K562 (cell line): ENCODE results near the gene TMEM61.

Experiments
- CBX3 ChIP-seq, 2 experiments: IDR thresholded peaks; 1 replicate in 1 of 2; 2 replicates in 1 of 2; pipeline ENCODE4 v1.6.1; 2012; ENCODE audit warnings: inconsistent platforms in 2 of 2, low read length in 2 of 2, borderline replicate concordance in 1 of 2, control low read depth in 1 of 2
- HDAC2 ChIP-seq: fragments of 450-650 bp; IDR thresholded peaks from 2 replicates; pipeline ENCODE4 v1.6.1; 2016; ENCODE audit warnings: mild to moderate bottlenecking
- PCBP1 ChIP-seq: fragments of 200-400 bp; formaldehyde crosslinking; IDR thresholded peaks from 2 replicates; pipeline ENCODE4 v1.6.1; 2018; ENCODE audit warnings: mild to moderate bottlenecking, low read depth, low read length; ENCODE audit not compliant: poor library complexity, severe bottlenecking
- POLR2A ChIP-seq: fragments of 450-650 bp; conservative IDR thresholded peaks from 2 replicates; pipeline ENCODE4 v1.6.1; 2016
- ZFP36 ChIP-seq: fragments of 150-350 bp; IDR thresholded peaks from 2 replicates; pipeline ENCODE4 v1.6.1; 2018; ENCODE audit warnings: low read length, low read depth; ENCODE audit not compliant: partially characterized antibody
- ZNF3 ChIP-seq: fragments of 250-450 bp; sonication (Bioruptor Pico); IDR thresholded peaks from 2 replicates; pipeline ENCODE4 v1.5.0; 2021; ENCODE audit warnings: mild to moderate bottlenecking, moderate library complexity
- ZNF780A ChIP-seq: fragments of 250-450 bp; sonication (Bioruptor Pico); IDR thresholded peaks from 2 replicates; pipeline ENCODE4 v1.5.0; 2021; ENCODE audit warnings: mild to moderate bottlenecking
- ZNF830 ChIP-seq: fragments of 250-450 bp; sonication (Bioruptor Pico); IDR thresholded peaks from 2 replicates; pipeline ENCODE4 v1.5.0; 2021; ENCODE audit warnings: mild to moderate bottlenecking
- TF ChIP-seq, protein P1 (sequence below), 2 experiments: fragments of 450-650 bp in 1 of 2; IDR thresholded peaks; 2 replicates each; pipeline ENCODE4 v1.6.1; 2011 to 2017; ENCODE audit warnings: low read depth in 2 of 2, antibody characterized with exemption in 1 of 2, borderline replicate concordance in 1 of 2, low read length in 1 of 2, mild to moderate bottlenecking in 1 of 2, mixed read lengths in 1 of 2; ENCODE audit not compliant: control insufficient read depth in 1 of 2
- TF ChIP-seq, protein P2 (sequence below): sonication (generic); formaldehyde crosslinking; IDR thresholded peaks from 2 replicates; pipeline ENCODE4 v1.8.0; 2022; ENCODE audit warnings: mild to moderate bottlenecking, missing genetic modification reagents

DNA sequence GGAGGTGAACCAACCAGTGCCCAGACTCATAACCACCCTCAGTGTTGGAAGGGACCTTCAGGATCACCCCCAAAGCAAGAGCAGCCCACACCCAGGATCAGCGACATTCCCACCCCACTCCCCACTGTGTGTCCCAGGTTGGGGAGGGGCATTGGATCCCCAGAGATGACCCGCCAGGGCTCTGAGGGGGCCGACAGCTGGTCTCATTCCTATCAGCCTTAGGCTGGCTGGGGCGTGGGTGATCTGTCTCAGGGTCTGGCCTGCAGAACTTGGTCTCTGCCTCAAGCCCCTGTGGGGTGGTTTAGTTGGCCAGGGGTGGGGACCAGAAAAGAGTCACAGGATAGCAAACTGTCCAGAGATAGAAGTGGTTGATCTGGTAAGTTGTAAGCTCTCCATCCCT lies 10.5 kb downstream of the TMEM61 start:
- no peak for TF ChIP-seq HDAC2
- TF ChIP-seq, protein P1, sequence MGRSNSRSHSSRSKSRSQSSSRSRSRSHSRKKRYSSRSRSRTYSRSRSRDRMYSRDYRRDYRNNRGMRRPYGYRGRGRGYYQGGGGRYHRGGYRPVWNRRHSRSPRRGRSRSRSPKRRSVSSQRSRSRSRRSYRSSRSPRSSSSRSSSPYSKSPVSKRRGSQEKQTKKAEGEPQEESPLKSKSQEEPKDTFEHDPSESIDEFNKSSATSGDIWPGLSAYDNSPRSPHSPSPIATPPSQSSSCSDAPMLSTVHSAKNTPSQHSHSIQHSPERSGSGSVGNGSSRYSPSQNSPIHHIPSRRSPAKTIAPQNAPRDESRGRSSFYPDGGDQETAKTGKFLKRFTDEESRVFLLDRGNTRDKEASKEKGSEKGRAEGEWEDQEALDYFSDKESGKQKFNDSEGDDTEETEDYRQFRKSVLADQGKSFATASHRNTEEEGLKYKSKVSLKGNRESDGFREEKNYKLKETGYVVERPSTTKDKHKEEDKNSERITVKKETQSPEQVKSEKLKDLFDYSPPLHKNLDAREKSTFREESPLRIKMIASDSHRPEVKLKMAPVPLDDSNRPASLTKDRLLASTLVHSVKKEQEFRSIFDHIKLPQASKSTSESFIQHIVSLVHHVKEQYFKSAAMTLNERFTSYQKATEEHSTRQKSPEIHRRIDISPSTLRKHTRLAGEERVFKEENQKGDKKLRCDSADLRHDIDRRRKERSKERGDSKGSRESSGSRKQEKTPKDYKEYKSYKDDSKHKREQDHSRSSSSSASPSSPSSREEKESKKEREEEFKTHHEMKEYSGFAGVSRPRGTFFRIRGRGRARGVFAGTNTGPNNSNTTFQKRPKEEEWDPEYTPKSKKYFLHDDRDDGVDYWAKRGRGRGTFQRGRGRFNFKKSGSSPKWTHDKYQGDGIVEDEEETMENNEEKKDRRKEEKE (IDR thresholded peaks at IDR 0.05; ENCODE audit: borderline replicate concordance in 1 of 2, control insufficient read depth in 1 of 2, low read depth in 2 of 2, low read length in 1 of 2): no peak
- no peak for TF ChIP-seq POLR2A
- no peak for TF ChIP-seq PCBP1
- no peak for TF ChIP-seq ZNF3 (CRISPR knock-in tag)
- TF ChIP-seq ZNF830 (CRISPR knock-in tag): no peak
- TF ChIP-seq CBX3 (IDR thresholded peaks at IDR 0.05; ENCODE audit: borderline replicate concordance in 1 of 2, low read length in 2 of 2): no peak
- TF ChIP-seq, protein P2, sequence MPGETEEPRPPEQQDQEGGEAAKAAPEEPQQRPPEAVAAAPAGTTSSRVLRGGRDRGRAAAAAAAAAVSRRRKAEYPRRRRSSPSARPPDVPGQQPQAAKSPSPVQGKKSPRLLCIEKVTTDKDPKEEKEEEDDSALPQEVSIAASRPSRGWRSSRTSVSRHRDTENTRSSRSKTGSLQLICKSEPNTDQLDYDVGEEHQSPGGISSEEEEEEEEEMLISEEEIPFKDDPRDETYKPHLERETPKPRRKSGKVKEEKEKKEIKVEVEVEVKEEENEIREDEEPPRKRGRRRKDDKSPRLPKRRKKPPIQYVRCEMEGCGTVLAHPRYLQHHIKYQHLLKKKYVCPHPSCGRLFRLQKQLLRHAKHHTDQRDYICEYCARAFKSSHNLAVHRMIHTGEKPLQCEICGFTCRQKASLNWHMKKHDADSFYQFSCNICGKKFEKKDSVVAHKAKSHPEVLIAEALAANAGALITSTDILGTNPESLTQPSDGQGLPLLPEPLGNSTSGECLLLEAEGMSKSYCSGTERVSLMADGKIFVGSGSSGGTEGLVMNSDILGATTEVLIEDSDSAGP (CRISPR knock-in tag): no peak
- no peak for TF ChIP-seq ZFP36
- TF ChIP-seq ZNF780A (CRISPR knock-in tag): no peak
